K562 (cell line): ENCODE data around the gene GPR83. TPM values are rescaled to one million over a fixed set of nuclear protein-coding genes. Genes with fewer than 3 reads are reported as not detected.

ENCODE experiments used
- ATAC-seq: fragments of 200-7000 bp; cut with Tn5 transposase; 3 replicates; pipeline ENCODE4 v1.9.1; 2020; ENCODE audit warnings: moderate library complexity
- BruUV-seq: library from RNA; stranded (reverse); fragments of 400-500 nt; replicated peaks from 2 replicates; lab custom pipeline; 2021; lab: Mats Ljungman, UMichigan
- CTCF ChIA-PET: fragments of 300-600 bp; formaldehyde crosslinking; extraction: SDS; loops from one replicate; lab custom pipeline; 2021; ENCODE audit warnings: low intra/inter-chr PET ratio; lab: Yijun Ruan, JAX
- POLR2A ChIA-PET: fragments of 300-600, 350-650 bp; sonication (Branson Sonifier 250); formaldehyde crosslinking; extraction: SDS; loops from one replicate; lab custom pipeline; 2021; ENCODE audit warnings: antibody characterized with exemption, inconsistent platforms; lab: Yijun Ruan, JAX
- DNase-seq, 4 experiments: peaks; one replicate each; pipeline versions ENCODE4 v3.0.0 to v3.0.0-alpha.2; 2011 to 2018; ENCODE audit warnings: low spot score in 3 of 4, mixed read lengths in 3 of 4; ENCODE audit errors: extremely low read depth in 1 of 4
- FAIRE-seq: peaks from 2 replicates; lab custom pipeline; 2011; peaks lifted over from hg19 to GRCh38; lab: Jason Lieb, UNC
- H2AFZ ChIP-seq: 2 replicates; pipeline ENCODE4 v1.6.0; 2011; ENCODE audit warnings: low read depth, low read length, control low read depth, inconsistent platforms
- H3K27ac ChIP-seq: fragments of 200-600 bp; 3 replicates; pipeline ENCODE4 v1.8.0; 2011; ENCODE audit warnings: low read depth, mild to moderate bottlenecking, control low read depth, inconsistent platforms, low read length, moderate library complexity, mixed read lengths; ENCODE audit errors: extremely low read depth
- H3K27me3 ChIP-seq, 2 experiments: fragments of 300-600 bp in 1 of 2; 2 replicates in 1 of 2; 3 replicates in 1 of 2; pipeline versions ENCODE4 v1.6.0 to v1.8.0; 2011; ENCODE audit warnings: inconsistent platforms in 2 of 2, low read length in 2 of 2, mild to moderate bottlenecking in 1 of 2, mixed read lengths in 1 of 2, moderate library complexity in 1 of 2; ENCODE audit not compliant: control insufficient read depth in 2 of 2, insufficient read depth in 2 of 2
- H3K36me3 ChIP-seq: fragments of 300-600 bp; 3 replicates; pipeline ENCODE4 v1.8.0; 2011; ENCODE audit warnings: mild to moderate bottlenecking, low read length, inconsistent platforms; ENCODE audit not compliant: control insufficient read depth, insufficient read depth
- H3K4me1 ChIP-seq, 2 experiments: fragments of 200-600 bp in 1 of 2; replicated peaks in 1 of 2; 2 replicates in 1 of 2; 3 replicates in 1 of 2; pipeline versions ENCODE4 v1.5.1 to v1.8.0; 2011; ENCODE audit warnings: inconsistent platforms in 2 of 2, low read length in 2 of 2, mild to moderate bottlenecking in 1 of 2, mixed read lengths in 1 of 2, moderate library complexity in 1 of 2; ENCODE audit not compliant: control insufficient read depth in 2 of 2, insufficient read depth in 2 of 2
- H3K4me2 ChIP-seq: 2 replicates; pipeline ENCODE4 v1.6.1; 2011; ENCODE audit warnings: low read length, control low read depth, inconsistent platforms, mixed read lengths; ENCODE audit not compliant: insufficient read depth
- H3K4me3 ChIP-seq: fragments of 200-600 bp; sonication (generic), shearing (Covaris generic); 2 replicates; pipeline ENCODE4 v1.5.1; 2016; ENCODE audit warnings: control low read depth, inconsistent platforms
- H3K79me2 ChIP-seq: fragments of 200-600 bp; 3 replicates; pipeline ENCODE4 v1.8.0; 2011; ENCODE audit warnings: low read length, inconsistent platforms; ENCODE audit not compliant: control insufficient read depth, insufficient read depth
- H3K9ac ChIP-seq, 2 experiments: 2 replicates each; pipeline versions ENCODE4 v1.6.0 to v1.6.1; 2011; ENCODE audit warnings: low read depth in 2 of 2, low read length in 2 of 2, control low read depth in 1 of 2, inconsistent platforms in 1 of 2, mild to moderate bottlenecking in 1 of 2, mixed read lengths in 1 of 2; ENCODE audit not compliant: insufficient read depth in 1 of 2
- H3K9me1 ChIP-seq: one replicate; pipeline ENCODE4 v1.6.0; 2011; ENCODE audit warnings: inconsistent platforms, mild to moderate bottlenecking, low read length, moderate library complexity; ENCODE audit not compliant: control insufficient read depth, insufficient read depth
- H3K9me3 ChIP-seq: replicated peaks from 2 replicates; pipeline ENCODE4 v1.5.1; 2011; ENCODE audit warnings: low read depth, low read length, inconsistent platforms; ENCODE audit not compliant: control insufficient read depth, insufficient read depth
- H4K20me1 ChIP-seq: replicated peaks from 2 replicates; pipeline ENCODE4 v1.6.1; 2011; ENCODE audit warnings: low read length, inconsistent platforms, mixed read lengths; ENCODE audit not compliant: control insufficient read depth, insufficient read depth
- FOXA1 ChIP-seq: fragments of 450-650 bp; IDR thresholded peaks from 2 replicates; pipeline ENCODE4 v1.6.1; 2016; ENCODE audit warnings: mild to moderate bottlenecking, borderline replicate concordance
- RUNX1 ChIP-seq: sonication (generic); IDR thresholded peaks from 2 replicates; pipeline ENCODE4 v1.6.1; 2016; ENCODE audit warnings: antibody characterized with exemption, low read depth
- ZNF146 ChIP-seq: IDR thresholded peaks from one replicate; pipeline ENCODE4 v1.6.1; 2018; ENCODE audit warnings: missing compliant biosample characterization; ENCODE audit not compliant: unreplicated experiment
- ZNF318 ChIP-seq, 2 experiments: fragments of 450-650 bp; IDR thresholded peaks; 2 replicates each; pipeline ENCODE4 v1.6.1; 2016; ENCODE audit warnings: mild to moderate bottlenecking in 2 of 2, borderline replicate concordance in 1 of 2, low read depth in 1 of 2, moderate library complexity in 1 of 2
- WGBS: fragments of 100-300 bp; shearing (Covaris generic); methylation state at CpG from one replicate; pipeline ENCODE4 v1.1.6; 2016; ENCODE audit warnings: low coverage, mixed read lengths; ENCODE audit not compliant: insufficient coverage; ENCODE audit errors: missing lambda C conversion rate; 5-methylcytosine and 5-hydroxymethylcytosine counted together
- in situ Hi-C: fragments of 300-500 bp; cut with MboI; formaldehyde crosslinking; loops from 4 replicates; pipeline ENCODE4 v1.15.0; 2018; ENCODE audit warnings: inconsistent platforms, mixed read lengths
- intact Hi-C: fragments of 100-400 bp; cut with micrococcal nuclease; formaldehyde crosslinking; loops from 2 replicates; pipeline ENCODE4 v1.14.2; 2022
- polyA plus RNA-seq, 8 experiments: library from polyadenylated mRNA; depleted of rRNA in 4 of 8; stranded (reverse) in 5 of 8; unstranded in 3 of 8; fragments of >200 nt; fragmentation: Nextera tagmentation in 2 of 8; fragmentation: Illumina TruSeq in 1 of 8; extraction: Ambion mirVana in 2 of 8; extraction: Trizol in 1 of 8; gene quantifications; 2 replicates each; pipeline versions ENCODE4 v1.2.1 to v1.2.3, GENCODE V29; 2011 to 2014; ENCODE audit warnings: inconsistent platforms in 1 of 8, missing spikeins in 1 of 8
- total RNA-seq, 7 experiments: library from RNA; depleted of rRNA in 6 of 7; stranded (reverse); fragments of >200 nt in 6 of 7; fragmentation: Illumina TruSeq in 2 of 7; extraction: Trizol in 2 of 7; gene quantifications; 2 replicates each; pipeline versions ENCODE4 v1.2.1 to v1.2.3, GENCODE V29; 2011 to 2021; ENCODE audit warnings: low replicate concordance in 1 of 7

Gene GPR83
- total and polyA plus RNA-seq, 9 of the 15 experiments (the other 6 are each of a cell fraction or from before 2014, with no cell fraction given): 0.03 to 0.13 (median 0.08) TPM; not detected in 2

- POLR2A ChIA-PET: interaction anchor here (0.7 to 2.4 kb wide), 2 partner anchors 9 to 11 kb away, joined by 3 to 11 read pairs; no protein-coding TSS in a partner anchor
- H3K79me2 ChIP-seq: no peaks in the 10 kb centered on the region
- H3K27ac ChIP-seq: no peak overlapping the region
- no peaks in the 10 kb centered on the region for H3K9me3 ChIP-seq
- in situ Hi-C loops: no loop called here
- FAIRE-seq: no peak
- ATAC-seq: no peak
- no TSS peak for BruUV-seq
- no peaks in the 10 kb centered on the region for H3K9me1 ChIP-seq
- no peaks in the 10 kb centered on the region for H4K20me1 ChIP-seq
- intact Hi-C loops: no loop called here
- H2AFZ ChIP-seq: no peak overlapping the region
- no peak overlapping the region for H3K4me3 ChIP-seq
- no peak for TF ChIP-seq RUNX1
- TF ChIP-seq FOXA1: no peak
- no peak for TF ChIP-seq ZNF318 (IDR thresholded peaks at IDR 0.05; ENCODE audit: borderline replicate concordance in 1 of 2, low read depth in 1 of 2)
- TF ChIP-seq ZNF146 (CRISPR knock-in tag): no peak
- TF ChIP-seq, all 486 proteins: peak for 0
- H3K4me1 ChIP-seq: no peaks in the 10 kb centered on the region
- H3K27me3 ChIP-seq: no peaks in the 10 kb centered on the region
- H3K4me2 ChIP-seq: no peak overlapping the region
- no peak for DNase-seq
- CTCF ChIA-PET: no interaction called here
- peaks cover 55% of the 10 kb centered on the region for H3K36me3 ChIP-seq
- WGBS: 53% methylated on average over 1 of the region's 1 CpG
- no peak overlapping the region for H3K9ac ChIP-seq
These were observed 31.8 kb upstream of the GPR83 start for GRCh38 chr11:94433049-94433448.
